Caco-2 (cell line): Measurements from ENCODE around the gene METTL21A. TPM values are rescaled to one million over a fixed set of nuclear protein-coding genes. Genes with fewer than 3 reads are reported as not detected.
A peak's percentile ranks its signal among the peaks of the same experiment; 100 is the strongest.

Experiments used
- Bru-seq: library from RNA; stranded (reverse); fragments of 400-500 nt; gene quantifications from one replicate; lab custom pipeline; 2021; lab: Mats Ljungman, UMichigan
- BruChase-seq, 2 experiments: library from RNA; stranded (reverse); fragments of 400-500 nt; gene quantifications; one replicate each; lab custom pipeline; 2021; lab: Mats Ljungman, UMichigan
- BruUV-seq: library from RNA; stranded (reverse); fragments of 400-500 nt; replicated peaks from 2 replicates; lab custom pipeline; 2021; lab: Mats Ljungman, UMichigan
- CTCF ChIA-PET: fragments of 300-600 bp; sonication (Branson Sonifier 250); formaldehyde crosslinking; loops from one replicate; lab custom pipeline; 2022; ENCODE audit warnings: antibody characterized with exemption; lab: Charles Lee
- POLR2A ChIA-PET: fragments of 300-600 bp; sonication (Branson Sonifier 250); formaldehyde crosslinking; loops from one replicate; lab custom pipeline; 2022; ENCODE audit warnings: antibody characterized with exemption; lab: Charles Lee
- DNase-seq, 2 experiments: peaks; one replicate each; pipeline versions ENCODE4 v3.0.0 to v3.0.0-alpha.2; 2020 to 2022
- H3K27me3 ChIP-seq: replicated peaks from 2 replicates; pipeline ENCODE4 v1.6.0; 2011; ENCODE audit warnings: low read length; ENCODE audit not compliant: control insufficient read depth, insufficient read depth
- H3K36me3 ChIP-seq: 2 replicates; pipeline ENCODE4 v1.5.1; 2011; ENCODE audit warnings: low read length; ENCODE audit not compliant: control insufficient read depth, insufficient read depth
- H3K4me1 ChIP-seq: fragments of 250-450 bp; sonication (Bioruptor Pico); 2 replicates; pipeline ENCODE4 v1.5.1; 2020; ENCODE audit warnings: mild to moderate bottlenecking
- H3K4me3 ChIP-seq: 2 replicates; pipeline ENCODE4 v1.5.1; 2011; ENCODE audit warnings: low read depth, mild to moderate bottlenecking, control low read depth, low read length
- H3K9me3 ChIP-seq: fragments of 250-450 bp; sonication (Bioruptor Pico); 2 replicates; pipeline ENCODE4 v1.5.1; 2020; ENCODE audit warnings: mild to moderate bottlenecking, moderate library complexity
- H3K27ac Mint-ChIP-seq: one replicate; pipeline ENCODE4 v1.8.0; 2022; ENCODE audit warnings: mixed read lengths; ENCODE audit not compliant: unreplicated experiment
- H3K27me3 Mint-ChIP-seq: one replicate; pipeline ENCODE4 v1.8.0; 2022; ENCODE audit warnings: mixed read lengths; ENCODE audit not compliant: insufficient read depth, unreplicated experiment
- H3K36me3 Mint-ChIP-seq: one replicate; pipeline ENCODE4 v1.8.0; 2022; ENCODE audit warnings: mild to moderate bottlenecking, mixed read lengths; ENCODE audit not compliant: insufficient read depth, unreplicated experiment
- H3K4me1 Mint-ChIP-seq: one replicate; pipeline ENCODE4 v1.8.0; 2022; ENCODE audit warnings: low read depth, mixed read lengths; ENCODE audit not compliant: unreplicated experiment
- H3K4me3 Mint-ChIP-seq: one replicate; pipeline ENCODE4 v1.8.0; 2022; ENCODE audit warnings: mild to moderate bottlenecking, moderate library complexity, mixed read lengths; ENCODE audit not compliant: unreplicated experiment
- H3K9me3 Mint-ChIP-seq: one replicate; pipeline ENCODE4 v1.8.0; 2022; ENCODE audit warnings: mixed read lengths; ENCODE audit not compliant: unreplicated experiment
- intact Hi-C: fragments of 100-400 bp; cut with micrococcal nuclease; formaldehyde crosslinking; loops from one replicate; pipeline ENCODE4 v1.10.0; 2022; ENCODE audit not compliant: unreplicated experiment
- long read RNA-seq: library from polyadenylated mRNA; stranded (forward); transcript quantifications from one replicate; pipeline ENCODE4 v2.0.0, GENCODE V29; 2022
- total RNA-seq: library from RNA; stranded (reverse); gene quantifications from 2 replicates; pipeline ENCODE4 v1.2.3, GENCODE V29; 2022
- TF ChIP-seq, protein P1 (sequence below), 2 experiments: fragments of 200-600 bp in 1 of 2; IDR thresholded peaks; 1 replicate in 1 of 2; 2 replicates in 1 of 2; pipeline versions ENCODE4 v1.5.1 to v1.8.0; 2011 to 2022; ENCODE audit warnings: antibody characterized with exemption in 1 of 2, control low read depth in 1 of 2, inconsistent platforms in 1 of 2, low read depth in 1 of 2, low read length in 1 of 2, mild to moderate bottlenecking in 1 of 2, moderate library complexity in 1 of 2; ENCODE audit not compliant: insufficient read depth in 1 of 2, severe bottlenecking in 1 of 2, unreplicated experiment in 1 of 2

The METTL21A gene
- 31.0 and 34.0 TPM in 2 replicates for total RNA-seq
- percentile 68 among the genes with signal in this experiment for Bru-seq, nascent RNA
- percentile 70 among the genes with signal in this experiment for BruChase-seq, experiment 1, labeled RNA remaining after a 2-hour chase
- BruChase-seq, experiment 2, labeled RNA remaining after a 6-hour chase: percentile 68 among the genes with signal in this experiment
- long read RNA-seq, full-length matches to known transcripts: 53 of 72 reads
- long read RNA-seq, partial matches to known transcripts: 6 of 72 reads
- long read RNA-seq, other reads (novel, unspliced or antisense): 13 of 72 reads

DNA sequence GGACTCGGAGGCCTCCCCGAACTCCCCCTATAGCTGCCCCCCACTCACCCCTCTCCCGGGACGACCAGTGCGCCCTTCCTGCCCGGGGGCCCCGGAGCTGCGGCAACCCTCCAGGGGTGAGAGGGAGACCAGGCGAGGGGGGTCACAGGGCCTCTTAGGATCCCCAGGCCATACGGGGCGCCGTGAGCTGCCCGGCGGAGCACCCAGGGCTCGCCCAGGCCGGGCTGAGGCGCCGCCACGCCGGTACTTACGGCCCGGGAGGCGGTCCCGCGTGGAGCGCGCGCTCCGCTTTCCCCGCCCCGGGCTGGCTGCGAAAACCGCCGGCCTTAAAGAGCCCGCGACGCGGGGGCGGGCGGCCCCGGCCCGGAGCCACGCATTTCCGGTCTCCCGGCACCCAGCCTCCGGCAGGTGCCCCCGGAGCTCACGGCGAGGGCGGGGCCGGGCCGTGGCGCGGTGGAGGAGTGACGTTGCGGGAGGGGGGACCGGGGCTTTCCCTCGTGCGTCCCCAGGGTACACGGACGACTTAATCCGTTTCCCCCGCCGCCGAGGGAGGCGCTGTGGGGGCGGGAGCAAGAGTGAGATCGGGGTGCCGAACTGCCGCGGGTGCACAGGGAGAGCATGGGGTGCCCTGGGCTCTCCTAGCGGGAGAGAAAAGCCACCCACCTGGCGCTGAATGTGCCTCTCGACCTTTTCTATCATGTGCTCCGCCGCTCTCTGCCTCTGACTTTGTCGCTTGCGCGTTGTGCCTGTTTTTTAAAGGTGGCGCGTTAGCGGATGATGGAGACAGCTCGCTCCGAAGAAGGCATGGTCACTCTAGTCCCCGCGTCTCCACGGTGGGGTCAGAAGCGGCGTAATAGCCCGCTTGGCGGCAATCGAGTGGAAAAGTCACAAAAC, at the start of gene METTL21A:
TSS of gene METTL21A (minus strand) at position 381 of the 894 bp plus-strand sequence. CDS start 1,019 bp downstream, outside the sequence.
- intact Hi-C loops: loop anchor here (1.0 to 10.0 kb wide), 9 partner anchors 16 to 642 kb away; partner anchors contain the start of genes CREB1 and PIKFYVE
- Histone ChIP-seq H3K27me3 (no peaks in the 10 kb centered on the region), H3K4me1 (no peaks in the 10 kb centered on the region; the same call in 1 of the 2 replicates), H3K36me3 (peaks cover 2% of the 10 kb centered on the region), H3K9me3 (no peaks in the 10 kb centered on the region), H3K4me3 (peak within 1 kb of the TSS; percentile 93)
- POLR2A ChIA-PET: interaction anchor here (0.5 to 3.3 kb wide), 11 partner anchors 7 to 158 kb away, joined by 3 to 69 read pairs (median 6); partner anchors contain the start of genes CCNYL1 and CREB1
- peak within 1 kb of the TSS; percentile 93 for H3K4me3 Mint-ChIP-seq
- CTCF ChIA-PET: interaction anchor here (0.5 to 2.2 kb wide), 17 partner anchors 19 to 1429 kb away, joined by 3 to 31 read pairs (median 5); partner anchors contain the start of genes CCNYL1 and CREB1
- H3K27ac Mint-ChIP-seq: peak within 1 kb of the TSS; percentile 92
- H3K36me3 Mint-ChIP-seq: peaks cover 29% of the 10 kb centered on the region
- DNase-seq: peak; percentile 95 to 96
- TF ChIP-seq, protein P1, sequence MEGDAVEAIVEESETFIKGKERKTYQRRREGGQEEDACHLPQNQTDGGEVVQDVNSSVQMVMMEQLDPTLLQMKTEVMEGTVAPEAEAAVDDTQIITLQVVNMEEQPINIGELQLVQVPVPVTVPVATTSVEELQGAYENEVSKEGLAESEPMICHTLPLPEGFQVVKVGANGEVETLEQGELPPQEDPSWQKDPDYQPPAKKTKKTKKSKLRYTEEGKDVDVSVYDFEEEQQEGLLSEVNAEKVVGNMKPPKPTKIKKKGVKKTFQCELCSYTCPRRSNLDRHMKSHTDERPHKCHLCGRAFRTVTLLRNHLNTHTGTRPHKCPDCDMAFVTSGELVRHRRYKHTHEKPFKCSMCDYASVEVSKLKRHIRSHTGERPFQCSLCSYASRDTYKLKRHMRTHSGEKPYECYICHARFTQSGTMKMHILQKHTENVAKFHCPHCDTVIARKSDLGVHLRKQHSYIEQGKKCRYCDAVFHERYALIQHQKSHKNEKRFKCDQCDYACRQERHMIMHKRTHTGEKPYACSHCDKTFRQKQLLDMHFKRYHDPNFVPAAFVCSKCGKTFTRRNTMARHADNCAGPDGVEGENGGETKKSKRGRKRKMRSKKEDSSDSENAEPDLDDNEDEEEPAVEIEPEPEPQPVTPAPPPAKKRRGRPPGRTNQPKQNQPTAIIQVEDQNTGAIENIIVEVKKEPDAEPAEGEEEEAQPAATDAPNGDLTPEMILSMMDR (IDR thresholded peaks at IDR 0.05; ENCODE audit: insufficient read depth in 1 of 2, low read depth in 1 of 2, low read length in 1 of 2, severe bottlenecking in 1 of 2, unreplicated experiment in 1 of 2): peak; percentile 33 to 61
- BruUV-seq: TSS peak; percentile 76
- peaks cover 10% of the 10 kb centered on the region for H3K4me1 Mint-ChIP-seq
- no peaks in the 10 kb centered on the region for H3K27me3 Mint-ChIP-seq
- no peaks in the 10 kb centered on the region for H3K9me3 Mint-ChIP-seq

DNA sequence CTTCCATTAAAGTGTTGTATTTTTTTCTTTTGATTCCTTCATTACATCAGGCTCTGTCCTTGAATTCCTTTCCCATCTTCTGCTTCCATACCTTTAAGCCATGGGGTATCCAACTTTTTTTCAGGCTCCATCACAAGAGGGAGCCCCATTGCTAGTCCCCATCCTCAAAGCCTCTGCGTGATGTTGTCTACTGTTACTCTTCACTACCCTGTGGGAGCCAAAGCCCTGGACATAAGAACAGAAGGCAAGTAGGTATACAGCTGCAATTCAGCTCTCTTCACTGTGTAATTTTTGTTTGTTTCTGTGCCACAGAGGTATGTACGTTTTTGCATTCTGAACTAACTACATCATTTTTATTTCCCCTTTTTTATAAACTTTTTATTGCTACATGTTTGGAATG, 49.6 kb upstream of the METTL21A start:
- TF ChIP-seq, protein P1 (IDR thresholded peaks at IDR 0.05; ENCODE audit: insufficient read depth in 1 of 2, low read depth in 1 of 2, low read length in 1 of 2, severe bottlenecking in 1 of 2, unreplicated experiment in 1 of 2): peak in 1 of 2 experiments; percentile 41
- no peaks in the 10 kb centered on the region for H3K9me3 ChIP-seq
- Mint-ChIP-seq H3K4me1 (peaks cover 35% of the 10 kb centered on the region), H3K4me3 (no peak overlapping the region), H3K9me3 (no peaks in the 10 kb centered on the region), H3K36me3 (peaks cover 7% of the 10 kb centered on the region), H3K27me3 (no peaks in the 10 kb centered on the region), H3K27ac (no peak overlapping the region)
- no peaks in the 10 kb centered on the region for H3K36me3 ChIP-seq
- intact Hi-C loops: loop anchor here (1.0 kb wide), 1 partner anchor 59 kb away; no protein-coding TSS in a partner anchor
- CTCF ChIA-PET: no interaction called here
- H3K27me3 ChIP-seq: no peaks in the 10 kb centered on the region
- no TSS peak for BruUV-seq
- POLR2A ChIA-PET: no interaction called here
- peak; percentile 24 to 49 for DNase-seq
- H3K4me1 ChIP-seq: peaks cover 34% of the 10 kb centered on the region
- no peak overlapping the region for H3K4me3 ChIP-seq
